NCI-H748 treated with DMSO at 0.1 percent for 48 hours (cell line): ENCODE results near the gene MED26.

ENCODE experiments used
- DNase-seq: peaks from one replicate; lab custom pipeline; 2025; lab: John Stamatoyannopoulos, UW

Gene MED26

DNA sequence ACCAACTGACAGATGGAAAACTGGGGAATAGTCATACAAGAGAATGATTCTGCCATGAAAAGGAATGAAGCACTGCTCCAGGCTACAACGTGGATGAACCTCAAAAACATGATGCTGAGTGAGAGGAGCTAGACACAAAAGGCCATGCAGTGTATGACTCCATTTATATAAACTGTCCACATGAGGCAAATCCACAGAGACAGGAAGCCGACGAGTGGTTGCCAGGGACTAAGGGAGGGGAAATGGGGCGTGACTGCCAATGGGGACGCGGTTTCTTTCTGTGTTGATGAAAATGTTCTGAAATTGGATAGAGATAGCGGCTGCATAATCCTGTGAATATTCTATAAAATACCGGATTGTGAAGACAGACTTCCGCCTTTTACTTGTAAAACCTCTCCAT is 21.7 kb upstream of the MED26 start:
- DNase-seq, result no peak

DNA sequence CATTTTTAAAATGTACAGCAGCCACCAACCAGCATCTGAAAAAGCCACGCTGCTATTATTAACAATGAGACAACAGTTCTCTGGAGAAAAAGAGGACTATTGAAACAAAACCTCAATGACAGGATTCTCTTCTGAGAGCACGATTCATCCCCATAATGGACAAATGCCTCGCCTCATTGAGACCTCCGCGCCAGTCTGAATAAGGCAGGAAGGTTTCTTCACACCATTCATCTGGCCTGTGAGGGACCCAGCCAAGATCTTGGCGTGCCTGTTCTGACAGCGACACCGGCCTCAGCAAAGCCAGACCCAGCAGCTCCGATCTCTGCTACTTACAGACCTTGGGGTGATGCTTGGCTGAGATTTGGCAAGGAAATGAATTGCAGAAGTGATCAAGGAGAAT is 17.1 kb upstream of the MED26 start:
- DNase-seq, result no peak

DNA sequence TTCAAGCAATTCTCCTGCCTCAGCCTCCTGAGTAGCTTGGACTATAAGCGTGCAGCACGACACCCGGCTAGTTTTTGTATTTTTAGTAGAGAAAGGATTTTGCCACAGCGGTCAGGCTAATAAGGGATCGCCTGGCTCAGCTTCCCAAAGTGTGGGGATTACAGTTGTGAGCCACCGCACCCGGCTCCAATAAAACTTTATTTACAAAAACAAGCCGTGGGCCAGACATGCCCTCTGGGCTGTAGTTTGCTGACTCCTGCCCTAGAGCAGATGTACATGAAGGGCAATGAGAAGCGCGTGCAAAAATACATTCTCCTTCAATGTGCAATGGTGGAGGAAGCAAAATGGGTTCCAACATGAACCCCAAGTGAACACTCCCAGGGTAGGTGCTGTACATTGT is 13.7 kb upstream of the MED26 start:
- DNase-seq, result no peak

DNA sequence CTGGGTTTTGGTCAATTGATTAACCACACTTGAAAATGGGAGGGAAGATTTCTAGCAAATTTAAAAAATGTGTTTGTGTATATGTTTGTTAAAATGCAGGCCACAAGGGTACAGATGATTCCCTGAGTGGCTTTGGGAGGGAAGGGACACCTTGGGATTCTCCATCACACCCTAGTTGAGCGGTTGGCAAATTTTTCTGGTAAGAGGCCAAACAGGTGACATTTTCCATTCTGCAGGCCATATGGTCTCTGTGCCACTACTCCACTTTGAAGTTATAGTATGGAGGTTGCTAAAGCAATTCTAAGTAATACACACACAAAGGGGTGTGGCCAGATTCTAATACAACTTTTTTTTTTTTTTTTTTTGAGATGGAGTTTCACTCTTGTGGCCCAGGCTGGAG is 12.9 kb upstream of the MED26 start:
- no peak for DNase-seq

DNA sequence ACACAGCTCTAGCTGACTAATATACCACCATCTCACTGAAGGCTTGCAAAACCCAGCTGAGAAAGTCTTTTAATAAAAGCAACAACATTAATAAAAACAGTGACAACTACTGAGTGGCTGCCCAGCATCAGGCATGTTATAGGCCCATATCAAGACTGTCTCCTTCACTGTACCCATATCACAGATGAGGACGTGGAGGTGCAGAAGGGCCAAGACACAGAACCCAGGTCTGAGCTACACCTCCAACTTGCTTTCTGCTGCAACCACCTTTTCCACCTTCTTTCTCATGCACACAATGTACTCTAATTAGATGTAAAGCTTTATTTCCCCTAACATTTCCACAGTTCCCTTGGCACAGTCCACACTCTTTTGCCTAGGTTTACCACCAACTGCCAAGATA is 10.7 kb upstream of the MED26 start:
- DNase-seq, result no peak

DNA sequence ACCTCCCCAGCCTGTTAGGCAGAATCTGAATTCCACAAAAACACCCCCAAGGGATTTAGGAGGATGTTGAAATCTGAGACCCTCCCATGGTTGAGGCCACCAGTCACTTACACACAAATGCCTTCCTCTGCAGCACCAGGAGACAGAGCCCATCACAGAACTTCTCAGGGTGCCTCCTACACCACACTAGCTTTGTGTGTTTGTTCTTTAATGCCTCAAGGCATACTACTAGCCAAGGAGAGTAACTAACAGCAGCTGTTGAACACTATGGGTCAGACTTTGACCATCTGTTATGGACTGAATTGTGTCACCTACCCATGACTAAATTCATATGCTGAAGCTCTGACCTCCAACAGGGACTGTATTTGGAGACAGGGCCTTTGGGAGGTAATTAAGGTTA is 9.5 kb upstream of the MED26 start:
- no peak for DNase-seq

DNA sequence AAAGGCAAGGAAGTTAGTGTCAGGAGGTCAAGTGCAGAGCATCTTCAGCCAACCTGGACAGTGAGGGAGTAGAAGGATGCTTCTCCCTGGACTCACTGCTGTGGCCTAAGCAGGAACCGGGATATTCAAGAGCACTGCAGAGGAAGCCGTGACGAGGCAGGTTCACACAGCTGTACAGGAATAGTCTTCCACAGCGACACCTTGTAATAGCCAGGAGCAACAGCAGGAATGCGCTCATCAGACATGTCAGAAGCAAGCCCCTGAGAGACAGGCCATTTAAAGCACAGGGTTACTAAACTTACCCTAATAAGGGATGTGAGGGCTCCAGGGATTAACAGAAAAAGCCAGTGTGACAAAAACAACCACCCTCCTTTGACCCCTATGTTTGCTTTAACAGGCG is 3.5 kb upstream of the MED26 start:
- DNase-seq, result no peak

DNA sequence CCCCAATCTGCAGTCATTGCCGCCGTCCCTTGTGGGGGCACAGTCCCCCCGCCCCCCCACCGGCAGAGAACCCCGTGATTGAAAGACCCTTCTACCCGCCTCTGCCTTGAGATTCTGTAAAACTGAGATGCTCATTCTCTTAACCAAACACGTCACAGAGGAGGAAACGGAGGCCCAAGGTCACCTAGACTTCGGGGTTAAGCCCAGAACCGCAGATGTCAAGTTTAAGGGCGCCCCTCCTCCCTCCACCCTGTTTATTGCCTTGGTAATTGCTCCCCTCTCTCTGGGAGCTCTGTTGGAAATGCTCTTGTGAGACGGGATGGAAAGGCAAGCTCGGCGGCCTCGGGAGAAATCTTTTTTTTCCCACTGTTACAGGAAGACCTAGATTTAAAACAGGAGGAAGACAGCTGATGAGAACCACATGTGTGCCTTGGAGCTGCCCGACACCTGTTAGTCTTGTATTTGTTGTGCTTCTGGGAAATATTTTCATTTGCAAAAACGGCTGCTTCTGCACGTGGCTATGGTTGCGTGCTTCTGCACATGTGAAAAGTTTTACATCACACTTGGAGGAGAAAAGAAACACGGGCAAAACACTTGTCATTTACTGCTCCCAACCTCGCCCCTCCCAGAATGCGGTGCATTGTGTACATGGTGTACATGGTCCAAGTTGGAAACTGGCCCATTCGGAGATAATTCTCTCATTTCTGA is 1.1 kb upstream of the MED26 start:
- DNase-seq, result no peak

DNA sequence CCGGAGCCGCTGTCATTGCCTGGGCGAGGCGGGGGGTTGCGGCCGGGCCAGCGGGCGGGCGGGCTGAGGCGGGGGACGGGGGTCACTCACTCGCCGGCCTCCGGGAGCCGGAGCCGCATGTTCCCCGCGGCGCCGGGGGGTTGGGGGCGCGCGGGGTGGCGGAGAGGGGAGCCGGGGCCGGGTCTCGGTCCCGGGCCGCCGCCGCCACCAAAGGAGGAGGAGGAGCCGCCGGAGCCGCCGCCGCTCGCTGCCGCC is 149 bp downstream of the MED26 start:
- no peak for DNase-seq

DNA sequence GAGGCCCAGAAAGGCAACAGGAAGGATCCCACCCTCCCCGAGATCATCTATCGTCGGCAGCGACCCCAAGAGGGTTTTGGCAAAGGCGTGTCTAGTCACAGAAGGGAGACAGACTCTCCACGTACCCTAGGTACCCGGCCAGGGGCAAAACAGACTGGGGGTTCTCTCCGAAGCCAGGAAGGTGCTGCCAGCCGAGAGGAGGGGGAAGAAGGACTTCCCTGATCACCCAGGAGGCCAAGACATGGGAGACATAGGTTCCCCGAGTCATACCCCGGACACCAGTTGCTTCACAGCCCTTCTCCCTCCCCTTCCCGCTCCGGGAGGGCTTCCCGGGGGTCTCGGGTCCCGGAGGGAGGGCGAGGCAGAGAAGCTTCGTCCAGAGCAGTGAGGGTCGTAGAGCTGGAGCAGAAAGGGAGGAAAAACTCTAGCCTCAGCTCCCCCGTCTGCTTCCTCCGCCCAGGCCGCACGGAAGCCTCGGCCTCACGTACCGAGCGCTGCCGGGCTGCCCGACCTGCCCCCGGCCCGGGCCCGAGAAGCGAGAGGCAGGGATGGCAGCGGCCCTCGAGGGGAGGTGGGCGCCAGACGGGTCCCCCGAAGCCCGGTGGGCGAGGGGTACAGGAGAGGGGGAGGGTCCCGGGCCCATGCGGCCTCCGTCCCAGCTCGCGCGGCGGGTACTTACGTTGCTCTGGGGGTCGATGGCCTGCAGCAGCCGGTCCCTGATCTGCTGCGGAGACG is 644 bp downstream of the MED26 start:
- no peak for DNase-seq

DNA sequence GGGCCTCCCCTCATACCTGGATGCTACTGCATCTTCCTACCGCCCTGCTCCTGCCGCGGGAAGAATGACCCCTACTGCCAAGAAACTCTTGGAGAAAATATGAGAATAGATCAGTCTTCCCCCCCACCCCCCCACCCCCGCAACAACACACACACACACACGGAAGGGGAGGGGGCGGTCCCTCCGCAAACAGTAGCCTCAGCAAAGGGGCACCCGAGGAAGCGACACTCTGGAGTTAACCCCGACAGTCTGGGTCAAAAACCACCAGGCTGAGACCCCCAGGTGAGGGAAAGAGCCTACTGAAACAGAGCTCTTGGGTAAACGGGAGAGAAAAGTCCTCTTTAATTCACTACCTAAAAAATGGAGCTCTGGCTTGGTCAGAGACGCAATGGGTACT is 1.2 kb downstream of the MED26 start:
- DNase-seq, result no peak

DNA sequence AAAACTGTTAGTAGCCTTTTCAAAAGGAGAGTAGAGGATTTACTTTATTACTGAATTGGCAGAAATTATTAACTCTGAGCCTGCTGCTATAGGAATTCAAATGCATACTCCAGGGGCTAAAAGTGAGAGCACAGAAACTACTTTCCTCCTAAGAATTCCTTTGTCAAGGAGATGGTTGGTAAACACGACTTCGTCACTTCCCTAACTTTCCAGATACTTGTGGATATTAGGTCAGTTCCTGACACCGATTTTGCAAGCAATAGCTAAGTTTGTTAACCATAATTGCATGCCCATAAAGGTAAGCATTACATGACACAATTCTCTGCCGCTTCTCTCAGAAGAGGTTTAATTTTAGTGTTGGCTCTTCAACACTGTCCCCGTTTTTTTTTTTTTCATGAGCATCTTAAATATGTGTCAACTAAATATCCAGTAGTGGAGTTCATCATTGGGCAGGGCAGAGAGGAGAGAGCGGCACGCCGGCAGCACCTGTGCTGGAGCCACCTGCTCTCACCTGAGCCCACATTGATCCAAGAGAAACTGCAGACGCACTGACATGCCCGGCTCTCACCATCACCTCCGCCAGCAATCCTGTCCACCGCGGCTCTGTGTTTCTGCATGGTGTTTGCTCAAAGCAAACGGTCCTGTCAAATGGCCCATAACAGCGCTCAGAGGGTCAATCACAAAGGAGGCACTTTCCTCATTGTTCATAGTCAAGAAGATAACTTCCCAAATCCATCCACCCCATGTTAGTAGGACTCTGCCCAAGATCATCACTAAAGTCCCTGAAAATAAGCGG is 2.6 kb downstream of the MED26 start:
- DNase-seq, result no peak

DNA sequence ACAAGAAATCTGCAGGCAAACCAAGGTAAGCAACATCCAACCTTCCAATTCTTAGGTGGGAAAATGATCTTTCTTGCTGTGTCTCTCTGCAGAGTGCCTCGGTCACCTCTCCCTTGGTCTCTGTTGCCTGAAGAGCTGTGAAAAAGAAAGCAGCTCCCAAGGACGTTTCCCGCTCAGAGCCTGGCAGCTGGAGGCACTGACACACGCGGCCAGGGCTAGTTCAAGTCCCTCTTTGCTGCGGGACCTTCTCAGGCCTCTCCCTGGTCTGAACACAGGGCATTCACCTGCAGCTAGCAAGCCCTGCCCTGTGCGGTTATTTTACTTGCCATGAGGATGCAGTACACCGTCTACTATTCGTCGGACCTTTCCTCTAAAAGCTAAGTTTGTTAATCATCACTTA is 3.8 kb downstream of the MED26 start:
- no peak for DNase-seq

DNA sequence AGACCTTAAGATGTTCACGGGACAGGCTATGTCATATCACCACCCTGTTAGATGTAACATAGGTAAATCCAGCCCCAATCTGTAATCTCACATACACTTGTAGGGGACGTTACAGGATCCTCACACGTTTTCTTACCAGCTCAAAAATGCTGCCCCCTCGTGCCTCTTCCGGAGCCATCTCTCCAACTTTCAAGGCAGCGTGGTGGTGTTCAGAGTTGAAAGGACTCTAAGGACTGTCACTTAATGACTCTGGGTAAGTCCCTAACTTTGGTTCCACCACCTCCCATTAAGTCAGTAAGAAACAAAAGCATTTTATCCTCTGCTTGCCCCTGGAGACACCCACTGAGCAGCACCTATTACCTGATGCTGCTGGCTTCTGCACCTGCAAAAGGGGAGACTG is 4.4 kb downstream of the MED26 start:
- no peak for DNase-seq

DNA sequence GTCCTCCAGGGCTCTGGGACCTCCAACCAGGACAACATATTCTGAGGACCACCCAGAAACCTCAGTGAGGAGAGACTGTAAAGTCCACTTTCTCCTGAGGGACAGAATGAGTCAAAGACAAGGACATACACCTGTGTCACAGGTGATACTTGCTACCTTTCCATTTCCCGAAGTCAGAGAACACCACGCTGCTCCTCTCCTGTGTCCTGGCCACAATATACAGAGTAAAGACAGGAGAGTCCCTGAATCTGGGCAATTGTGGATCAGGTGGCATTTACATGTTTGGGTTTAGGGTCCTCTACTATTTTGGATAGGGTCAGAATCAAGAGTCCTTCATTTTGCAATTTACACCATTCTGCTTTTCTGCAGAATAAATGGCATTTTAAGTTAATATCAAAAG is 4.9 kb downstream of the MED26 start:
- DNase-seq, result no peak

DNA sequence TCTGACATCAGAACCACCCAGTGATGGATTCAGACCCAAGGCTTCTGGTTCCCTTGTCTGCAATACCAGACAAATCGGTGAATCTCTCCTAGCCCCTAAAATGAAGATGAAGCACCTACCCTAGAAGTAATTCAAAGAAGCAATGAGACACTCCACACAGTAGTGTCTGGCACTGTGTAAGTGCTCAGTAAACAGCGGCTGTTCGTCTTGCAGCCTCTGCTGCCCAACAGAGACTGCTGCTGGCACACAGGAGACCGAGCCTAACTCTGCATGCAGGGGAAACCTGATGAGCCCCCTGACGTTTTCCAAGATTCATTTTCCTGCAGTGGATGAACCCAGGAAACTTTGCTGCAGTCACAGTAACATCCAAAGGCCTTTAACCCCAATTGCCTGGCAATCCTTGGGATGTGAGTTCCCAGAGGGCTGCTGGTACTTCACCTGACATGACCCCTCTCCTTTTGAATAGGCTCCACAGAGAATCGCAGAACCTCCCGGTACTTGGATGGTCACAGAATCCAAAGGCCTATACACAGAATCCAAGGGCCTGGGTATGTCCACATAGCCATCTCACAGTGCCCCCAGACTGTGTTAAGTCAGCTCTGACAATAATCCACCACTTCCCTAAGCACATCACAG is 6.7 kb downstream of the MED26 start:
- no peak for DNase-seq

DNA sequence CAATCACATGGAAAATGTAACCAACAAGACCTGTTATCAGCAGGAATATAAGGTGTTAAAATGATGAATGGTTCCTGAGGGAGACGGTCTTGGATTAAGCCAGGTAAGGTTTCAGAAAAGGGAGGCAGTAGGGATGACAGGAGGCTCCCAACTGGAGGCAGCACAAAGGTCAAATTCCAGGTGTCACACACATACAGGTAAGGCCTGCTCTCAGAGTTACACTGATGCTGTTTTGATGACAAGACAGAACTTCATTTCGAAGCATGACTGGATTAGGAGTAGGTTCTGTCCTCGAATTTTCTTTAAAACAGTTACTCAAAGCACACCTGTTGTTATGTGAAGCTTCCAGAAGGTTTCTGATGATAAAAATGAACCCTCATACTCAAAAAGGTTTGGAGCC is 7.4 kb downstream of the MED26 start:
- no peak for DNase-seq

DNA sequence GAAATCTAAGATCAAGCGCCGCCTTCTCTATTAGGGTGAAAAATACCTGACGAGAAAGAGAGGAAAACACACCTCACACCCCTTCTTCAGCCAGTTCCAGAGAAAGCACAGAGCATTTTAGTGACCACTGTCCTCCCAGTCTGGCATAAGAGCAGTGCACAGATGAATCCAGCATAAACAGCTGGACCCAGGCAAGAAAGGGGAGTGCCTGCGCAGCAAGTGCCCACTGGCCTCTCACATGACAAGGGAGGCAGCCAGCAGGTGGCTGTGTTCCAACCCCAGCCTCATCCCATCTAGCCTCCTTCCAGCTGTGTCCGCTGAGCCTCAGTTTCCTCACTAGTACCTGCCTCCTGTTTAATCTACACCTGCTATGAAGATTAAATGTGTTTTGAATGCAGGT is 8.0 kb downstream of the MED26 start:
- no peak for DNase-seq

DNA sequence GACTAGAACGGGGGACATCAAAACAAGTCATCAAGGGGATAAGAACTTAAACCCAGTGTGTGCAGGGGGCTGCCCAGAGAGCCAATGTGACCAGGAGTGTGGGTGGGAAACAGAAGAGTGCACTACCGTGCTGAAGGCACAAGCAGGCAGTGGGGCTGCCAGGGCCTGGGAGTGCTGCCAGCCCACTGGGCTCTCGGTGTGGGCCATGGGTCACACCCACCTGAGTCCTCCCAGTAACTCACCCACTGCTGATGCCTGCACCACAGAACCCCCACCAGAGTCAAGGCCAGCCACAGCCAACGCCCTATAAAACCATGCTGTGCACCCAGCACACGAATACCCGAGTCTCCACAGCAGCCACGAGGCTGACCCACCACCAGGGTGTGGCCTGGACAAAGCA is 8.5 kb downstream of the MED26 start:
- no peak for DNase-seq

DNA sequence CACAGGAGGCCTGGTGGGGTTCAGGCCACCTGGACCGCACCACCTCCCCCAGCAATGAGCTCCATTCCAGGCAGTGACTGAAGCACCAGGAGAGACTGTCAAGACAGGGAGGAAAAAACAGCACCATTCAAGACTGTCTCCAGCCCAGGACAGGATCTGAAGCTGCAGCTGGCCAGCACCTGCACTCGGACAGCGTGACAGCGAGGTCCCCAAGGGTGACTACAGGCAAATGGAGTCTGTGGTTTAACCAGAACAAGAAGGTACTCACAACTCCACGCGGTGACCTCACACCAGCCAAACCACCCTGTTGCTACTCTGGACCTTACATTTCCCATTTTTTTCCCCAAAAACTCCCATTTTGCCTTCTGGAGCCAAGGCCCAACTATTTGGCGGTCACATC is 9.8 kb downstream of the MED26 start:
- no peak for DNase-seq

DNA sequence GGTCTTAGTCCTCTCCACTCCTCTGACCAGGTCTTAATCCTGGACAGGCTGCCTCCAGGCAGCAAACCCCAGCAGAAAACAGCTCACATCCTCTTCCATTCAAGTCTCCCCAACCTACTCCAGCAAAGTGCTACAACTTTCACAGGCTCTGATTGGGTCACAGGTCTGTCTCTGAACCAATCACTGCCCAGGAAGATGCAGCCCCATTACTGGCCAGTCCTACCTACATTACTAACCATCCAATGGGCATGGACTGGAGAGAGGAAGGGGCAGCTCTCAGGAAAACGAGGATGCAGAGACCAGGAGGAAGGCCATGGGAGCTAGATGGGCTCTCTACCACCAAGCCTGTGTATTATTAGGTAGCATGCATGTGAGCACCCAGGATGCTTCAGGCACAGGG is 12.2 kb downstream of the MED26 start:
- DNase-seq, result no peak

DNA sequence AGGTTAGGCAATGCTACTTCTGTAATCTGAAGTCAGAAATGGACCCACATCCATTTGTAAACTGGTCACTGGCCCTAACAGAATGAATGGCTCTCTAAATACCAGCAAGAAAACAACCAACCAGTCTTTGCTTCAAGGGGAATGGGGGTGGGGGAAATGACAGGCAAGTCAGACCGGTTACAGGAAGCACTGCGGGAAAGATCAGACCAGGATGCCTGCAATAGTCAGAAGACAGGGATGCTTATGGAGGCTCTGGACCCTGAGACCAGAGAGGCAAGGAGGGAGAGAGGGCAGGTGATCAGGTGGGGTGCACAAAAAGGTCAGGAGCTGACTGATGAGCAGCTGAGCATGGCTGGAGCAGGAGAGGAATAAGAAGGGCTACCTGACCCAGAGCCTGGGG is 13.1 kb downstream of the MED26 start:
- no peak for DNase-seq

DNA sequence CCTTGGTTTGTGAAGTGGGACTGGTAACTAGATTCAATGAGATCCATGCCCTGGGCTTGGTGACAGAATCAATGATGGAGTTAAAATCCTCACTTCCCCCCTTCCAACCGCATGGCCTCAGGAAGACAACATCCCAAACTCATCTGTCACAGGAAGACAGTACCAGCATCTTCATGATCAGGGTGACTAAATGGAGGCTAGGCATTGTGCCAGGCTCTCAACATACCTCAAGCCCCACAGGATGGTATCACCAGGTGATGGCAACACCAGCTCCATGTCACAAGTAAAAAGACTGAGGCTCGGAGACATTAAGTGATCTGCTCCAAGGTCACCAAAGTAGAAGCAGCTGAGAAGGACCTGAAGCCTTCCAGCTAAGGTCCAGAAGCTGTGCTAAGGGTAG is 14.2 kb downstream of the MED26 start:
- DNase-seq, result no peak
